ENCODE measurements around the gene YWHAE. TPM values are rescaled to one million over a fixed set of nuclear protein-coding genes. Genes with fewer than 3 reads are reported as not detected.
"Not testable (repeated sequence)": the region's sequence is repeated elsewhere in the genome, so short reads cannot be mapped to it uniquely, and the experiment has no call there.

The YWHAE gene
- total and polyA plus RNA-seq, 2 donors: 160 to 264 TPM

DNA sequence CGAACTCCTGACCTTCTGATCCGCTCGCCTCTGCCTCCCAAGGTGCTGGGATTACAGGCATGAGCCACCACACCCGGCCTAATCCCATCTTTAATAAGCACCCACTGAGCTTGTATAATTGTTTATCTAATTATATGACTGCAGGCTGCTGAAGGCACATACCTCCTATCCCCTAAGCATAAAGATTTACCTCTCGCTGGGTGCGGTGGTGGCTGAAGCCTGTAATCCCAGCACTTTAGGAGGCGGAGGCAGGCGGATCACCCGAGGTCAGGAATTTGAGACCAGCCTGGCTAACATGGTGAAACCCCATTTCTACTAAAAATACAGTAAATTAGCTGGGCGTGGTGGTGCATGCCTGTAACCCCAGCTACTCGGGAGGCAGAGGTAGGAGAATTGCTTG, 20.1 kb upstream of the YWHAE start:
- 97% methylated on average over 11 of the region's 11 CpGs for WGBS
- H3K36me3 ChIP-seq (ENCODE audit: control insufficient read depth in 2 of 2, insufficient read depth in 2 of 2, low read length in 1 of 2): peaks cover 37 to 42% of the 10 kb centered on the region in 2 donors
- H3K4me1 ChIP-seq (ENCODE audit: control insufficient read depth in 2 of 2, insufficient read depth in 2 of 2, low read length in 2 of 2): no peaks in the 10 kb centered on the region
- no peaks in the 10 kb centered on the region for H3K27me3 ChIP-seq (ENCODE audit: control insufficient read depth in 2 of 2, insufficient read depth in 1 of 2, low read length in 1 of 2)
- no peak overlapping the region for H3K27ac ChIP-seq (ENCODE audit: low read depth in 1 of 2, low read length in 1 of 2)
- no peak for DNase-seq (ENCODE audit: low read depth in 6 of 9, low spot score in 9 of 9)
- H3K9me3 ChIP-seq (ENCODE audit: control insufficient read depth in 2 of 2, insufficient read depth in 1 of 2, low read length in 1 of 2): no peaks in the 10 kb centered on the region
- no peak overlapping the region for H3K4me3 ChIP-seq (ENCODE audit: low read length in 2 of 2)

DNA sequence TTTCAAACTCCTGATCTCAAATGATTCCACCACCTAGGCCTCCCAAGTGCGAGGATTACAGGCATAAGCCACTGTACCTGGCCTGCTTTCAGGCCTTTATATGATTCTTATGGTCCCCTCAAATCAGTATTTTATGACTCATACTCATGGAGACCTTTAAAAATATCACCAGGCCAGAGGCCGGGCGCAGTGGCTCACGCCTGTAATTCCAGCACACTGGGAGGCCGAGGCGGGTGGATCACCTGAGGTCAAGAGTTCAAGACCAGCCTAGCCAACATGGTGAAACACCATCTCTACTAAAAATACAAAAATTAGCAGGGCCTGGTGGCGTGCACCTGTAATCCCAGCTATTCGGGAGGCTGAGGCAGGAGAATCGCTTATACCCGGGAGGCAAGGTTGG, 18.5 kb upstream of the YWHAE start:
- not testable (repeated sequence) for H3K4me1 ChIP-seq (ENCODE audit: control insufficient read depth in 2 of 2, insufficient read depth in 2 of 2, low read length in 2 of 2)
- WGBS: 97% methylated on average over 10 of the region's 10 CpGs

DNA sequence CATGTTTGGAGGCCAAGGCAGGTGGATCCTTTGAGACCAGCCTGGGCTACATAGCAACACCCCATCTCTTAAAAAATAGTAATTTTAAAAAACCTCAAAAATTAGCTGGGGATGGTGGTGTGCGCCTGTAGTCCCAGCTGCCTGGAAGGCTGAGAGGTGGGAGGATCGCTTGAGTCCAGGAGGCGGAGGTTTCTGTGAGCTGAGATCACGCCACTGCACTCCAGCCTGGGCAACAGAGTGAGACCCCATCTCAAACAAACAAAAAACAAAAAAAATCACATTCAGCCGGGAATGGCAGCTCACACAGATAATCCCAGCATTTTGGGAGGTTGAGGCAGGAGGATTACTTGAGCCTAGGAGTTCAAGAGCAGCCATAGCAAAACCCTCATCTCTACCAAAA, 16.4 kb upstream of the YWHAE start:
- WGBS: 97% methylated on average over 5 of the region's 5 CpGs
- Histone ChIP-seq H3K27me3 (ENCODE audit: control insufficient read depth in 2 of 2, insufficient read depth in 1 of 2, low read length in 1 of 2) (no peaks in the 10 kb centered on the region), H3K9me3 (ENCODE audit: control insufficient read depth in 2 of 2, insufficient read depth in 1 of 2, low read length in 1 of 2) (no peaks in the 10 kb centered on the region), H3K4me3 (ENCODE audit: low read length in 2 of 2) (no peak overlapping the region), H3K36me3 (ENCODE audit: control insufficient read depth in 2 of 2, insufficient read depth in 2 of 2, low read length in 1 of 2) (peaks cover 18 to 23% of the 10 kb centered on the region in 2 donors), H3K27ac (ENCODE audit: low read depth in 1 of 2, low read length in 1 of 2) (no peak overlapping the region), H3K4me1 (ENCODE audit: control insufficient read depth in 2 of 2, insufficient read depth in 2 of 2, low read length in 2 of 2) (no peaks in the 10 kb centered on the region)
- DNase-seq (ENCODE audit: low read depth in 6 of 9, low spot score in 9 of 9): no peak

More for the DNA sequence above, 18.5 kb upstream of the YWHAE start:
- not testable (repeated sequence) for H3K9me3 ChIP-seq (ENCODE audit: control insufficient read depth in 2 of 2, insufficient read depth in 1 of 2, low read length in 1 of 2); H3K27ac ChIP-seq (ENCODE audit: low read depth in 1 of 2, low read length in 1 of 2); H3K27me3 ChIP-seq (ENCODE audit: control insufficient read depth in 2 of 2, insufficient read depth in 1 of 2, low read length in 1 of 2); H3K4me3 ChIP-seq (ENCODE audit: low read length in 2 of 2); DNase-seq (ENCODE audit: low read depth in 6 of 9, low spot score in 9 of 9)
- peaks cover 34% of the 10 kb centered on the region in 2 donors for H3K36me3 ChIP-seq (ENCODE audit: control insufficient read depth in 2 of 2, insufficient read depth in 2 of 2, low read length in 1 of 2)

DNA sequence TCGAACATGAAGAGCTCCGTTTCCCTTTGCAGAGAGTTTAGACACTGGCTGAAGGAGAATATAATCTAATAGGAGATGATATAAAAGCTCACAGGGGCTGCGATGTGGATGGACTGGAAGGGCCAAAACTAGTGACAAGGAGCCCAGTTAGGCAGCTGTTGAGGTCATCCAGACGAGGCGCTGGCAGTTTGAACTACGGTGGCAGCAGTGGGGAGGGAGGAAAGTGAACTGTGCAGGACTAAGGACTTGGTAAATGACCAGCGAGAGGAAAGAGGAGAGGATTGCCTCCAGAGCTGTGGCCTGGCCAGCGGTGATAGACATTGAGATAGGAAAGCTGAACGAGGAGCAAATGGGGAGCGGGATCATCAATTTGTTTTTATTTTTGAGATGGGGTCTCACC, 14.6 kb upstream of the YWHAE start:
- H3K36me3 ChIP-seq (ENCODE audit: control insufficient read depth in 2 of 2, insufficient read depth in 2 of 2, low read length in 1 of 2): peaks cover 6 to 14% of the 10 kb centered on the region in 2 donors
- no peak overlapping the region for H3K27ac ChIP-seq (ENCODE audit: low read depth in 1 of 2, low read length in 1 of 2)
- no peaks in the 10 kb centered on the region for H3K27me3 ChIP-seq (ENCODE audit: control insufficient read depth in 2 of 2, insufficient read depth in 1 of 2, low read length in 1 of 2)
- no peak overlapping the region for H3K4me3 ChIP-seq (ENCODE audit: low read length in 2 of 2)
- WGBS: 97% methylated on average over 10 of the region's 10 CpGs
- H3K9me3 ChIP-seq (ENCODE audit: control insufficient read depth in 2 of 2, insufficient read depth in 1 of 2, low read length in 1 of 2): no peaks in the 10 kb centered on the region
- no peak for DNase-seq (ENCODE audit: low read depth in 6 of 9, low spot score in 9 of 9)
- H3K4me1 ChIP-seq (ENCODE audit: control insufficient read depth in 2 of 2, insufficient read depth in 2 of 2, low read length in 2 of 2): no peaks in the 10 kb centered on the region

DNA sequence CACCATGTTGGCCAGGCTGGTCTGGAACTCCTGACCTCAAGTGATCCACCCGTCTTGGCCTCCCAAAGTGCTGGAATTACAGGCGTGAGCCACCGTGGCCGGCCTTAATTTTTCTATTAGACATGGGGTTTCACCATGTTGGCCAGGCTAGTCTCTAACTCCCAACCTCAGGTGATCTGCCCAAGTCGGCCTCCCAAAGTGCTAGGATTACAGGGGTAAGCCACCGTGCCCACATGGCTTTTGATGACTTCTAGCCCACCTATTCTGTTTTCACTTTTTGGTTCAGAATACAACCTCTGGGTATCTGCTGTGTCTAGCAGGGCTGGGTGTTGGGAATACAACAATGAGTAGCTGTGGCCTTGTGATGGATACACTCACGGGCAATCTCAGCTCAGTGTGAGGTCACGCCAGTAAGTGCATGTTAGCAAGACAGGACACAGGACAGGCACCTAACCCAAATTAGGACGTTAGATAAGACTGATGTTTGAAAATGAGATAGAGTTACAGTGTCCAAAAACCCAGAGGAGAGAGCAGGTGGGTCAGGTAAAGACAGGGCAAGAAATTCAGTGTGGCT, 14.1 kb upstream of the YWHAE start:
- H3K4me1 ChIP-seq (ENCODE audit: control insufficient read depth in 2 of 2, insufficient read depth in 2 of 2, low read length in 2 of 2): no peaks in the 10 kb centered on the region
- no peaks in the 10 kb centered on the region for H3K27me3 ChIP-seq (ENCODE audit: control insufficient read depth in 2 of 2, insufficient read depth in 1 of 2, low read length in 1 of 2)
- H3K36me3 ChIP-seq (ENCODE audit: control insufficient read depth in 2 of 2, insufficient read depth in 2 of 2, low read length in 1 of 2): peaks cover 6 to 14% of the 10 kb centered on the region in 2 donors
- H3K4me3 ChIP-seq (ENCODE audit: low read length in 2 of 2): no peak overlapping the region
- no peak for DNase-seq (ENCODE audit: low read depth in 6 of 9, low spot score in 9 of 9)
- no peak overlapping the region for H3K27ac ChIP-seq (ENCODE audit: low read depth in 1 of 2, low read length in 1 of 2)
- H3K9me3 ChIP-seq (ENCODE audit: control insufficient read depth in 2 of 2, insufficient read depth in 1 of 2, low read length in 1 of 2): no peaks in the 10 kb centered on the region
- 88% methylated on average over 9 of the region's 9 CpGs for WGBS

DNA sequence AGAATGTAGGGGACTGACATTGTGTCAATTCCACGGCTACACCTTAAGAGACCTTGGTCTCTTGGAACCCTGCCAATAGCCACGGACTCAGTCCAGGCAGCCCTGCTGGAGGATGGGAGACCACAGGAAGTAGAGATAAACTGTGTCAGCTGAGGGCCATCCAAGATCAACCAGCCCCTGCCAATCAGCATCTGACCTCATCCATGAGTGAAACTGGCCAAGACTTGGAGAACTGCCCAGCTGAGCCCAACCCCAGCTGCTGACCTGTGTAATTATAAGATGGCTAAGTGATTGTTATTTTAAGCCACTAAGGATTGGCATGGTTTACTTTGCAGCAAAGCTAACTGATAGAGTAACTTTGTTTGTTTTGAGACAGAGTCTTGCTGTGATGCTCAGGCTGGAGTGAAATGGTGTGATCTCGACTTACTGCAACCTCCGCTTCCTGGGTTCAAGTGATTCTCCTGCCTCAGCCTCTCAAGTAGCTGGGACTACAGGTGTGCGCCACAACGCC, 13.3 kb upstream of the YWHAE start:
- DNase-seq (ENCODE audit: low read depth in 6 of 9, low spot score in 9 of 9): no peak
- Histone ChIP-seq H3K27me3 (ENCODE audit: control insufficient read depth in 2 of 2, insufficient read depth in 1 of 2, low read length in 1 of 2) (no peaks in the 10 kb centered on the region), H3K36me3 (ENCODE audit: control insufficient read depth in 2 of 2, insufficient read depth in 2 of 2, low read length in 1 of 2) (peaks cover 6 to 14% of the 10 kb centered on the region in 2 donors), H3K27ac (ENCODE audit: low read depth in 1 of 2, low read length in 1 of 2) (no peak overlapping the region), H3K4me3 (ENCODE audit: low read length in 2 of 2) (no peak overlapping the region), H3K4me1 (ENCODE audit: control insufficient read depth in 2 of 2, insufficient read depth in 2 of 2, low read length in 2 of 2) (no peaks in the 10 kb centered on the region), H3K9me3 (ENCODE audit: control insufficient read depth in 2 of 2, insufficient read depth in 1 of 2, low read length in 1 of 2) (no peaks in the 10 kb centered on the region)
- 77% methylated on average over 6 of the region's 6 CpGs for WGBS

DNA sequence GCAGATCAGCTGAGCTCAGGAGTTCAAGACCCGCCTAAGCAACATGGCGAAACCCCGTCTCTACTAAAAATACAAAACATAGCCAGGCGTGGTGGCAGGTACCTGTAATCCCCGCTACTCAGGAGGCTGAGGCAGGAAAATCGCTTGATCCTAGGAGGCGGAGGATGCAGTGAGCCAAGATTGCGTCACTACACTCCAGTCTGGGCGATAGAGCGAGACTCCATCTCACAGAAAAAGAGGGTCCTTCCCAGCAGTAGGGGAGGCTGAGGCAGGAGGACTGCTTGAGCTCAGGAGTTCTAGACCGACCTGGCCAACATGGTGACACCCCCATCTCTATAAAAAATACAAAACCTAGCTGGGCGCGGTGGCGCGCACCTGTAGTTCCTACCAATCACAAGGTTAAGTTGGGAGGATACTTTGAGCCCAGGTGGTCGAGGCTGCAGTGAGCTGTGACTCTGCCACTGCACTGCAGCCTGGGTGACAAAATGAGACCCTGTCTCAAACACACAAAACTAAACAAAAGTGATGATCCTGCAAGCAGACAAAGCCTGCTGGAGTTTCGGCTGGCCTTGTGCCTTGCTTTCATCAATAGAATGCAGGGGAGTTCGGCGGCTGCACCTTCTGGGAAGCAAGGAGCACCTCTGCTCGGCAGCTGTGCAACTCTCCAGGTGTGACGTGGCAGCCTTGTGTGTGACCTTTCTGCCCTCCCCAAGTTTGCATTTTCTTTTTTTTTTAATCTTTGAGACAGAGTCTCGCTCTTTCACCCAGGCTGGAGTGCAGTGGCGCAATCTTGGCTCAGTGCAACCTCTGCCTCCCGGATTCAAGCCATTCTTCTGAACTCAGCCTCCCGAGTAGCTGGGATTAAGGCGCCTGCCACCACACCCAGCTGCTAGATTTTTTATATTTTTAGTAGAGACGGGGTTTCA, 12.4 kb upstream of the YWHAE start:
- WGBS: 93% methylated on average over 27 of the region's 27 CpGs
- H3K9me3 ChIP-seq (ENCODE audit: control insufficient read depth in 2 of 2, insufficient read depth in 1 of 2, low read length in 1 of 2): no peaks in the 10 kb centered on the region
- H3K27me3 ChIP-seq (ENCODE audit: control insufficient read depth in 2 of 2, insufficient read depth in 1 of 2, low read length in 1 of 2): no peaks in the 10 kb centered on the region
- no peaks in the 10 kb centered on the region for H3K4me1 ChIP-seq (ENCODE audit: control insufficient read depth in 2 of 2, insufficient read depth in 2 of 2, low read length in 2 of 2)
- no peak for DNase-seq (ENCODE audit: low read depth in 6 of 9, low spot score in 9 of 9)
- H3K36me3 ChIP-seq (ENCODE audit: control insufficient read depth in 2 of 2, insufficient read depth in 2 of 2, low read length in 1 of 2): peaks cover 0 to 9% of the 10 kb centered on the region in 2 donors
- H3K27ac ChIP-seq (ENCODE audit: low read depth in 1 of 2, low read length in 1 of 2): no peak overlapping the region
- no peak overlapping the region for H3K4me3 ChIP-seq (ENCODE audit: low read length in 2 of 2)

DNA sequence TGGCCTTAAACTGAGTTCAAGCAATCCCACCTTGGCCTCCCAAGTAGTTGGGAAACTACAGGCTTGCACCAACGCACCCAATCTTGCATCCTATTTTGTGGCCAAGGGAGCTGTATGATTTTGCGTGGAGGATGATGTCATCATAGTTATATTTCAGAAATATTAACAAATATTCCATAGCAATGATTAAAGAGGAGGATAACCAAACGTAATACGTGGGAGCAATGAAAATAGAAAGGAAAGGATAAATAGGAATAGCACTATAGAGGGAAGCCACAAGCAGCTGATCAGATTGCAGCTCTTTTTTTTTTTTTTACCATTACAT, 2.2 kb upstream of the YWHAE start:
- DNase-seq (ENCODE audit: low read depth in 6 of 9, low spot score in 9 of 9): no peak
- H3K4me1 ChIP-seq (ENCODE audit: control insufficient read depth in 2 of 2, insufficient read depth in 2 of 2, low read length in 2 of 2): peaks cover 8 to 16% of the 10 kb centered on the region in 2 donors
- peaks cover 0 to 7% of the 10 kb centered on the region in 2 donors for H3K9me3 ChIP-seq (ENCODE audit: control insufficient read depth in 2 of 2, insufficient read depth in 1 of 2, low read length in 1 of 2)
- H3K27ac ChIP-seq (ENCODE audit: low read depth in 1 of 2, low read length in 1 of 2): no peak overlapping the region
- no peak overlapping the region for H3K4me3 ChIP-seq (ENCODE audit: low read length in 2 of 2)
- no peaks in the 10 kb centered on the region for H3K36me3 ChIP-seq (ENCODE audit: control insufficient read depth in 2 of 2, insufficient read depth in 2 of 2, low read length in 1 of 2)
- no peaks in the 10 kb centered on the region for H3K27me3 ChIP-seq (ENCODE audit: control insufficient read depth in 2 of 2, insufficient read depth in 1 of 2, low read length in 1 of 2)
- whole genome bisulfite sequencing: 98% methylated on average over 4 of the region's 4 CpGs

DNA sequence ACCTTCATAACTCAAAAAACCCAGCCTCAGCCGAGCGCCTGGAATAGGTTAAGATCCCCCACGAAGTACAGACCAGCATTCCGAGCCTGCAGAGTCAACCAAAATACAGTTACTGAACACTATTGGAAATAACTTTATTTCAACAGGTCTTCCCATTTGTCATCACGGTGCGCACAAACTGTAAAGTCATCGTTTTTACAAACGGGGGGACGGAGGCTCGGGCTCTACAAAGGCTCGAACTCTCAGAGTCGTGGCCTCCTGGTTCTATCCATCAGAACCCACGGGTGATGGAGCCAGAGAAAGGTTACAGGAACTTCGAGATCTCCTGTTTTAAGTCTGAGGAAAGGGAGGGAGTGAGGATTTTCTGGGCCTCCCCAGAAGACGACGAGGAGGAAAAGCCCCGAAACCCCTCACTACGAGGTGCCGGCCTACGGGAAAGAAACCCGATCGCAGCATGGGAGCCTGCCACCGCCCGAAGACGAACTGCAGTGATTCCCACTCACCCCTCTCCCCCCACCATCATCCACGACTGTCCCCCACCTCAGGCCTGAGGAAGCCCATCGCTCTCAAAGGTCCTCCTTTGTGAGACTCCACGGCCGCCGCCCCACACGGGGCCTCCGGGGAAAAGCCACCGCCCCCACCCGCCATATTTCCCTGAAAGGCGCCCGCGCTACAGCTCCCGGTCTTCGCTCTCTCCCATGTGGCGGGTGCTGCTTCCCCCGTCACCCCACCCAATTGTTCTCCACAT, 917 bp downstream of the YWHAE start:
- peaks cover 0 to 6% of the 10 kb centered on the region in 2 donors for H3K9me3 ChIP-seq (ENCODE audit: control insufficient read depth in 2 of 2, insufficient read depth in 1 of 2, low read length in 1 of 2)
- H3K4me1 ChIP-seq (ENCODE audit: control insufficient read depth in 2 of 2, insufficient read depth in 2 of 2, low read length in 2 of 2): peaks cover 15 to 26% of the 10 kb centered on the region in 2 donors
- peak overlapping the region; percentile 74 to 100 for H3K4me3 ChIP-seq (ENCODE audit: low read length in 2 of 2)
- H3K36me3 ChIP-seq (ENCODE audit: control insufficient read depth in 2 of 2, insufficient read depth in 2 of 2, low read length in 1 of 2): peaks cover 7 to 16% of the 10 kb centered on the region in 2 donors
- H3K27me3 ChIP-seq (ENCODE audit: control insufficient read depth in 2 of 2, insufficient read depth in 1 of 2, low read length in 1 of 2): no peaks in the 10 kb centered on the region
- WGBS: under 1% methylated on average over 41 of the region's 41 CpGs
- DNase-seq (ENCODE audit: low read depth in 6 of 9, low spot score in 9 of 9): peak in 5 of 9 donors; percentile 15 to 56 (median 34)
- peak overlapping the region; percentile 94 to 98 for H3K27ac ChIP-seq (ENCODE audit: low read depth in 1 of 2, low read length in 1 of 2)
